ENCODE data around the gene HBA2.
A peak's percentile ranks its signal among the peaks of the same experiment; 100 is the strongest.
"Not testable (repeated sequence)": the region's sequence is repeated elsewhere in the genome, so short reads cannot be mapped to it uniquely, and the experiment has no call there.

The HBA2 gene

GRCh38 chr16:172374-172941 is at the start of gene HBA2:
HBA2 (plus strand) TSS chr16:172876; CDS start chr16:172913, 37 bp downstream.
- not testable (repeated sequence) for DNase-seq

- DNase-seq = not testable (repeated sequence)
Observed at GRCh38 chr16:123558-124350, 48.9 kb upstream of the HBA2 start.

DNA sequence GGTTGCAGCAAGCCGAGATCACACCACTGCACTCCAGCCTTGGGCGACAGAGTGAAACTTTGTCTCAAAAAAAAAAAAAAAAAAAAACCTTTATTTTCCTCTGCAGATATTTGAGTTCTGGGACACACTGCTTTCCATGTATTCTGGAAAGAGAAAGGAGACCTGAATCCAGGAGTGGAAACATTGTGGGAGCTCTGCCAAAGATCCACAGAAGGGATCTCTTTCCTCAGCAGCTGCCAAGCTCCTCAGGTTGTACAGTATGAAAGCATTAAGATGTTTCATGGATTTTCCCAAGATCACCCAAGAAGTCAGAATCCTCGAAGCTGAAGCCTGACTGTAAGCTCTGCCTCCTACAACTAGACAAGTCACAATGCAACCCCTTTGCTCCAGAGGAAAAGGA is 47.7 kb upstream of the HBA2 start:
- no peak for DNase-seq

DNA sequence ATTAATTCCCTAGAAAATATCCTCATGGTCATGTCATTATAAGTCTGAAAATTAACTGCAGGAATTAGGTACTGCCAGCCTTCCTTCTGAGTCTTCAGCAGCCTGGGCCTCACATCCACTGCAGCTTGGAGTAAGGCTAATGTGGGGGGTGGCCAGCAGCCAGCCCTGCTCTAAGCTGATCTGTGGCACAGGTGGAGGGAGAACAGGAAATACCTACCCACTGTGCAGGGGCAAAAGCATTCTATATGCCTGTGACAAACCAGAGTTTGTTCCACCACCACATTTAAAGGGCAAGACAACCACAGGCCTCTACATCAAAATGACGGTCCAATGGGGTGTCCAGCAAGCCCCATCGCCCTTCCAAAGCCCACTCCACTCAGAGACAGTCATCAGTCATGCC is 43.6 kb upstream of the HBA2 start:
- DNase-seq = no peak

GRCh38 chr16:130533-131173 is 42.0 kb upstream of the HBA2 start:
- DNase-seq = no peak

DNA sequence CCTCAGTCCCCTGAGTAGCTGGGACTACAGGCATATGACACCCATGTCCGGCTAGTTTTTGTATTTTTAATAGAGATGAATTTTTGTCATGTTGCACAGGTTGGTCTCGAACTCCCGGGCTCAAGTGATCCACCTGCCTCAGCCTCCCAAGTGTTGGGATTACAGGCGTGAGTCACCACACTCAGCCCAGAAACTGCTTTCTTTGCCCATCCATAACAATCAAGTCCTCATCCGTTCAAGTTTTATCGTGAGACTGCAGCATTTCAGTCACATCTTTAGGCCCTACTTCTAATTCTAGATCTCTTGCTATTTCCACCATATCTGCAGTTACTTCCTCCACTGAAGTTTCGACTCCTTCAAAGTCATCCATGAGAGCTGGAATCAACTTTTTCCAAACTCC is 40.6 kb upstream of the HBA2 start:
- DNase-seq = no peak

- no peak for DNase-seq
Observed at GRCh38 chr16:133716-134115, 39.0 kb upstream of the HBA2 start.

DNA sequence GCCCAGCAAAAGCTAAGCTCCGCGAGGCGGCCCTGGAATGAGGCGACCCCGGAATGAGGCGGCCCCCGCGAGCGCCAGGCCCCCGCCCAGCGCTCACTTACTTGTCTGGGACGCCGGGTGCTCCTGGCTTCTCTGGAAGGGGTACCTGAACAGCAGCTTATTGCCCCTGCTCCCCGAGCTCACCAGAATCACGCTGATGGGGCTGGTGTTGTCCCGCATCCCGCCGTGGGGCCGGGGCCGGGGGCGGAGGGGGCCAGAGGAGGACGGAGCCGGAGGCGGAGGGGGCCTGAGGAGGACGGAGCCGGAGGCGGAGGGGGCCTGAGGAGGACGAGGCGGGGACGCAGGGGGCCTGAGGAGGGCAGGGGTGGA is 34.6 kb upstream of the HBA2 start:
- no peak for DNase-seq

- no peak for DNase-seq
Observed at GRCh38 chr16:140175-140857, 32.4 kb upstream of the HBA2 start.

DNA sequence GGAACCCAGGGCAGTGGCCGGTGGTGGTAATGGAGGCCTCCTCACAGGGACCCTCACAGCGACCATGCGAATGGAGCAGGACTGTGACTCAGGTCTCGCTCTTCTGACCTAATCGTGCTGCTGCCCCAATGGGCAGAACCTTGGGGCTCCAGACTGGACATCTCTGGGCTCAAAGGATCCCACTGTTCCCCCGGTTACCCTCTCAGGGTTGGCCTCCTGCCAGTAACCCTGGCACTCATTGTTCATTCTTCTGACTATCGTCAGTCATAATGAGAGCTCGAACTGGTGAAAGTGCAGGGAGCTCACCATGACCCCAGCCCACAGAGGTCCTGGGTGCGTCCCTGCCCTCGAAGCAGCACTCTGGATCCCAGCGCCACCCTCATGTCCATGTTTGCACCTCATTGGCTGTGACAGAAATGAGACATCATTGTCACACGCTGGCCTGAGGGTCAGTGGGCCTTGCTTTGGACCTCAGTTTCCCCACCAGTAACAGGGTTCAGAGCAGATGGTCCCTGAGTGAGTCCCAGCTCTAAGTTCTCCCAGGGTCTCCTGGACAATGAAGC is 30.2 kb upstream of the HBA2 start:
- DNase-seq = no peak

- no peak for DNase-seq
Observed at GRCh38 chr16:143047-143446, 29.6 kb upstream of the HBA2 start.

GRCh38 chr16:143456-143855 is 29.2 kb upstream of the HBA2 start:
- DNase-seq = no peak

GRCh38 chr16:144797-145252 is 27.9 kb upstream of the HBA2 start:
- no peak for DNase-seq

DNA sequence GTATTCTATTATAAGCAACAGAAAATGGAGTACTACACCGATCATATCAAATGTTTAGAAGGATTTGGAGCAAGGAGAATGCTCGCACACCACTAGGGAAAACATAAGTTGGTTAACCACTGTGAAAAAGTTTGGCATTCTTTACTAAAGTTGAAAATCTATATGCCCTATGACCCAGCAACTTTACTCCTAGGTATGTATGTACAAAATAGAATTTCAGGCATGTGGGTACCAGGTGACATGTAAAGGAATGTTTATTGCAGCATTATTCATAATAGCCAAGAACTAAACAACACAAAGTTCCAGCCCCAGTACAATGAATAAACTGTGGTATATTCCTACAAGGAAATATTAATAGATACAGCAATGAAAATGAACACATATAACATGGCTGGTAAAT is 26.0 kb upstream of the HBA2 start:
- DNase-seq = no peak

DNA sequence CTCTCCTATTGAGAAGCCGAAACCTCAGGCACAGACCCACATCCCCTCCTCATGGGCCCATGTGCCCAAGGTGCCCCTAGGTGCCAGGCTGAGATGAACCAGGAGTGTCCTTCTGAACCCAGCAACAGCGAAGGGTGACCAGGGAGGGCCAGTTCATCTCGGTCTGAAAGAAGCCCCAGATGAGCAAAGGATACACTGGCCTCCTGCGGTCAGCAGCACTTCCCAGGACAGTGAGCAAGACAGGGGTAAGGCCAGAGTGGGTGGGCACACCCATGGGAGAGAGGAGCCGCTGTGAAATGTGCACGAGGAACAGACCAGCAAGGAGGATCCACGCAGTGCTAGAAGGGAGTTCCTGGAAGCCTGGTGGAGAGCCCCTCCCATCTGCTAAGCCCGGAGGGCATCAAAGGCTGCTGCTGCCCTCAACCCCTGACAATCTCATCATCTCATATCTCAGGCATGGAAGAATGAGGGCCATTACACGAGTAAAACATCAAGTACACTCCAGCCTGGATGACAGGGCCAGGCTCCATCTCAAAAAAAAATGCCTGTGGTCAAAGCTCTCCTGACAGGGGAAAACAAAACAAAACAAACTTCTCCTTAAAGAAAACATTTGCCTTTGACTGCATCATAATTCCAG is 23.5 kb upstream of the HBA2 start:
- DNase-seq = peak; percentile 43

DNA sequence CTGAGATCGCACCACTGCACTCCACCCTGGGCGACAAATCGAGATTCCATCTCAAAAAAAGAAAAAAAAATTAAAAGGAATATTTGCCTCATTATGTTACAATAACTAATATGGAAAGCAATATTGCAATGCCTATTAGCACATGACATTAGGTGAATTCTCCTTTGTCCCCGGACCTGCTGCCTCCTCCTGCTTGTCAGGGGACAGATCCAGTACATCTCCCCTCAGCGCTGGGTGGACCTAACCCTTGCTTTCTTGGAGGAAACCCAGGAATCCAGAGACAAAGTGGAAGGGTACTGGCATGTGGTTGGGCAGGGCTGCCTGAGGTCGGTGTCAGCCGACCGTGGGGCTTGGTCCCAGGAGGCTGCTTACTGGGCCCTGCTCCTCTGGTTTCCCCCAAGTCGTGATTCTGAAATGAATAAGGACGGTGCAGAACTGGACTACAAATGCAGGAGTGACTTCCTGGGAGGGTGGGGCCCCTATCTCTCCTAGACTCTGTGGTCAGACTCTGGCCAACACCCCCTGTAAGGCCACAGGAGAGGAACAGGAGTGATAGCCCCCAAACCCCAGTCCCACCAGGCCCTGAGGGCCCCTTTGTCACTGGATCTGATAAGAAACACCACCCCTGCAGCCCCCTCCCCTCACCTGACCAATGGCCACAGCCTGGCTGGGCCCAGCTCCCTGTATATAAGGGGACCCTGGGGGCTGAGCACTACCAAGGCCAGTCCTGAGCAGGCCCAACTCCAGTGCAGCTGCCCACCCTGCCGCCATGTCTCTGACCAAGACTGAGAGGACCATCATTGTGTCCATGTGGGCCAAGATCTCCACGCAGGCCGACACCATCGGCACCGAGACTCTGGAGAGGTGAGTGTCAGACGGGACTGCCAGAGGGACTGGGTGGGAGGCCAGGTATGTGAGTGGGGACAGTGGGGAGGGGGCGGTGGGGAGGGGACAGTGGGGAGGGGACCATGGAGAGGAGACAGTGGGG is 20.2 kb upstream of the HBA2 start, which contains the start of gene HBZ:
Gene HBZ (plus strand): TSS at position 504 of the 988 bp plus-strand sequence. CDS start 266 bp downstream, at position 770.
- DNase-seq = no peak

GRCh38 chr16:153129-153521 is 19.6 kb upstream of the HBA2 start:
- not testable (repeated sequence) for DNase-seq

DNA sequence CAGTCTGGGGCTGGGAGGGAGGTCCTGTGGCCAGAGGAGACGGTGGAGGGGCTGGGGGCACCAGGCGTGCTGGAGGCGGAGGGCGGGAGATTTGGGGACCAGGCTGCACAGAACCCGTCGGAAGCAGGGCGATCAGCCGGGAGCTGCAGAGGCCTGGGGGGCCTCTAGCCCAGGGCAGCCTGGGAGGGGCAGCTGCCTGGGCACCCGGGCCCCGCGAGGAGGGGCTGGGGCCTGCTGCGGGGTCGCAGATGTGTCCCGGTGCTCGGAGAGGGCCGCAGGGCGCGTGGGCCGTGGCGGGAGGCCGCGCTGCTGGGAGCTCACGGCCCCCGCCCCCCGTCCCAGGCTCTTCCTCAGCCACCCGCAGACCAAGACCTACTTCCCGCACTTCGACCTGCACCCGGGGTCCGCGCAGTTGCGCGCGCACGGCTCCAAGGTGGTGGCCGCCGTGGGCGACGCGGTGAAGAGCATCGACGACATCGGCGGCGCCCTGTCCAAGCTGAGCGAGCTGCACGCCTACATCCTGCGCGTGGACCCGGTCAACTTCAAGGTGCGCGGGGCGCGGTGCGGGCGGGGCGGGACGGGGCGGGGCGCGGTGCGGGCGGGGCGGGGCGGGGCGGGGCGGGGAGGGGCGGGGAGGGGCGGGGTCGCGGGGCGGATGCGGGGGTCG is 19.0 kb upstream of the HBA2 start:
- not testable (repeated sequence) for DNase-seq

DNA sequence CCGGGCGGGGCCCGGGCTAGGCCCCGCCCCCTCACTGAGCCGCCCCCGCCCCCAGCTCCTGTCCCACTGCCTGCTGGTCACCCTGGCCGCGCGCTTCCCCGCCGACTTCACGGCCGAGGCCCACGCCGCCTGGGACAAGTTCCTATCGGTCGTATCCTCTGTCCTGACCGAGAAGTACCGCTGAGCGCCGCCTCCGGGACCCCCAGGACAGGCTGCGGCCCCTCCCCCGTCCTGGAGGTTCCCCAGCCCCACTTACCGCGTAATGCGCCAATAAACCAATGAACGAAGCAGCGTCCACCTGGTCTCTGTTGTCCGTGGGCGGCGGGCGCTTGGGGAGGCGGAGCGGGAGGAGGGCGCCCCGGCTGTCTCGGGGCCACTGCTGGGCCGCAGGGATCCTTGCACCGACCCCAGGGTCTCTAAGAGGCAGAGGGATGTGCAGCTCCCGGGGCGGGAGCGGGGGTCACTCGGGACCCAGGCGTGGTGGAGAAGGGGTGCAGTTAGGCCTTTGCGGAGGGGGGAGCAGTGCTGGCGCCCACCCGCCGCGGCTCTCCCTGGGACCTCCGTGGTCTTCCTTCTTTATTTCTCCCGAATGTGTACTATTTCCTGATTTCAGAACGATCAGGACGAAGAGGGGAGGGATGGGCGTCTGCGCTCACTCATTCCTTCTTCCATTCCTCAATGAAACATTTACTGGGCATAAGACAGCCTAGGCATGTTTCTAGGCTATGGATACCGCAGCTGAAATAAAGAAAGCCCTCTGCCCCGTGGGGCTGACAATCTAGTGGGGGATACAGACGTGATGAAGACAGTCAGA is 18.3 kb upstream of the HBA2 start:
- DNase-seq = no peak

DNA sequence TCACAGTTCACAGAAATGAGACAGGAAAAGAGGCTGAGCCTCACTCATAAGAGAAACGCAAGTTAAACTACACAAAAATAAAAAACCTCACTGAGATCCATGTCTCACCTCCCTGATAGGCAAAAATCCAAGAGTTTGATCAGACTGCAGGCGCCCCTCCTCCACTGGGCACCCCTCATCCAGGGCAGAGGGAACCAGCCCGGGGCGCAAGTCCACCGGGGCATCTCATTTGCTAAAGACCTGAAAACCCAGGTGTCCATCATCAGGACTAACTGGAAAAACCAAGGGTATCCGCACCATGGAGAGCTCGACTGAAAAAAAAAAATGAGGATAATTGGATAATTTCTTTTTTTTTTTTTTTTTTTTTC is 17.7 kb upstream of the HBA2 start:
- no peak for DNase-seq
